Measurements from ENCODE around the gene SLC23A3. TPM values are rescaled to one million over a fixed set of nuclear protein-coding genes. Genes with fewer than 3 reads are reported as not detected.

Gene SLC23A3
- total RNA-seq, 2 donors from 2014 or later, result 2.9 to 7.7 TPM

GRCh38 chr2:219175486-219175885 is 5.7 kb upstream of the SLC23A3 start:
- ATAC-seq (replicated peaks), result no peak
- Mint-ChIP-seq H3K4me1 (peaks cover 17% of the 10 kb centered on the region), H3K4me3 (peak overlapping the region; percentile 99), H3K36me3 (ENCODE audit: low read depth) (peaks cover 86% of the 10 kb centered on the region), H3K27ac (peak overlapping the region; percentile 82), H3K27me3 (no peaks in the 10 kb centered on the region), H3K9me3 (no peaks in the 10 kb centered on the region)

GRCh38 chr2:219174801-219175200 is 5.0 kb upstream of the SLC23A3 start:
- peaks cover 79% of the 10 kb centered on the region for H3K36me3 Mint-ChIP-seq (ENCODE audit: low read depth)
- H3K27me3 Mint-ChIP-seq, result no peaks in the 10 kb centered on the region
- peak overlapping the region; percentile 99 for H3K4me3 Mint-ChIP-seq
- H3K4me1 Mint-ChIP-seq, result peaks cover 16% of the 10 kb centered on the region
- H3K27ac Mint-ChIP-seq, result peak overlapping the region; percentile 82
- ATAC-seq (replicated peaks), result no peak
- H3K9me3 Mint-ChIP-seq, result no peaks in the 10 kb centered on the region

GRCh38 chr2:219174146-219174545 is 4.3 kb upstream of the SLC23A3 start:
- ATAC-seq (replicated peaks), result no peak
- peak overlapping the region; percentile 99 for H3K4me3 Mint-ChIP-seq
- H3K9me3 Mint-ChIP-seq, result no peaks in the 10 kb centered on the region
- peaks cover 72% of the 10 kb centered on the region for H3K36me3 Mint-ChIP-seq (ENCODE audit: low read depth)
- H3K27me3 Mint-ChIP-seq, result no peaks in the 10 kb centered on the region
- H3K27ac Mint-ChIP-seq, result peak overlapping the region; percentile 82
- H3K4me1 Mint-ChIP-seq, result peaks cover 13% of the 10 kb centered on the region

- Mint-ChIP-seq H3K27ac (peak overlapping the region; percentile 63), H3K36me3 (ENCODE audit: low read depth) (peaks cover 65% of the 10 kb centered on the region), H3K27me3 (no peaks in the 10 kb centered on the region), H3K4me3 (no peak overlapping the region), H3K4me1 (peaks cover 11% of the 10 kb centered on the region), H3K9me3 (no peaks in the 10 kb centered on the region)
- ATAC-seq (replicated peaks), result no peak
Observed at GRCh38 chr2:219173176-219173575, 3.3 kb upstream of the SLC23A3 start.

- peaks cover 11% of the 10 kb centered on the region for H3K4me1 Mint-ChIP-seq
- no peak overlapping the region for H3K4me3 Mint-ChIP-seq
- ATAC-seq (replicated peaks), result no peak
- peaks cover 61% of the 10 kb centered on the region for H3K36me3 Mint-ChIP-seq (ENCODE audit: low read depth)
- H3K27me3 Mint-ChIP-seq, result no peaks in the 10 kb centered on the region
- no peaks in the 10 kb centered on the region for H3K9me3 Mint-ChIP-seq
- peak overlapping the region; percentile 63 for H3K27ac Mint-ChIP-seq
Observed at GRCh38 chr2:219172231-219173154, 2.7 kb upstream of the SLC23A3 start.

- H3K36me3 Mint-ChIP-seq (ENCODE audit: low read depth), result peaks cover 54% of the 10 kb centered on the region
- H3K27ac Mint-ChIP-seq, result peak overlapping the region; percentile 55
- ATAC-seq (replicated peaks), result peak; percentile 48
- H3K4me3 Mint-ChIP-seq, result no peak overlapping the region
- H3K4me1 Mint-ChIP-seq, result peaks cover 11% of the 10 kb centered on the region
- no peaks in the 10 kb centered on the region for H3K27me3 Mint-ChIP-seq
- no peaks in the 10 kb centered on the region for H3K9me3 Mint-ChIP-seq
Observed at GRCh38 chr2:219171231-219171651, 1.4 kb upstream of the SLC23A3 start.

- H3K27me3 Mint-ChIP-seq, result no peaks in the 10 kb centered on the region
- H3K9me3 Mint-ChIP-seq, result no peaks in the 10 kb centered on the region
- H3K36me3 Mint-ChIP-seq (ENCODE audit: low read depth), result peaks cover 31% of the 10 kb centered on the region
- no peak overlapping the region for H3K4me3 Mint-ChIP-seq
- H3K4me1 Mint-ChIP-seq, result peaks cover 2% of the 10 kb centered on the region
- no peak for ATAC-seq (replicated peaks)
- H3K27ac Mint-ChIP-seq, result no peak overlapping the region
Observed at GRCh38 chr2:219168932-219169331, 897 bp downstream of the SLC23A3 start.

GRCh38 chr2:219168526-219168925 is 1.3 kb downstream of the SLC23A3 start:
- peaks cover 27% of the 10 kb centered on the region for H3K36me3 Mint-ChIP-seq (ENCODE audit: low read depth)
- no peak for ATAC-seq (replicated peaks)
- peak overlapping the region; percentile 56 for H3K27ac Mint-ChIP-seq
- no peaks in the 10 kb centered on the region for H3K27me3 Mint-ChIP-seq
- H3K4me1 Mint-ChIP-seq, result no peaks in the 10 kb centered on the region
- H3K9me3 Mint-ChIP-seq, result no peaks in the 10 kb centered on the region
- no peak overlapping the region for H3K4me3 Mint-ChIP-seq

- Mint-ChIP-seq H3K27ac (peak overlapping the region; percentile 56), H3K4me1 (no peaks in the 10 kb centered on the region), H3K4me3 (no peak overlapping the region)
Observed at GRCh38 chr2:219167997-219168396, 1.8 kb downstream of the SLC23A3 start.

GRCh38 chr2:219165058-219165911 is 4.5 kb downstream of the SLC23A3 start:
- no peaks in the 10 kb centered on the region for H3K9me3 Mint-ChIP-seq
- ATAC-seq (replicated peaks), result no peak
- no peaks in the 10 kb centered on the region for H3K36me3 Mint-ChIP-seq (ENCODE audit: low read depth)
- peak overlapping the region; percentile 7 for H3K27ac Mint-ChIP-seq
- H3K4me3 Mint-ChIP-seq, result no peak overlapping the region
- peaks cover 10% of the 10 kb centered on the region for H3K4me1 Mint-ChIP-seq
- H3K27me3 Mint-ChIP-seq, result no peaks in the 10 kb centered on the region

More at GRCh38 chr2:219167997-219168396, 1.8 kb downstream of the SLC23A3 start:
- no peaks in the 10 kb centered on the region for H3K9me3 Mint-ChIP-seq
- no peaks in the 10 kb centered on the region for H3K27me3 Mint-ChIP-seq
- H3K36me3 Mint-ChIP-seq (ENCODE audit: low read depth), result peaks cover 22% of the 10 kb centered on the region
- no peak for ATAC-seq (replicated peaks)

GRCh38 chr2:219163156-219163555 is 6.7 kb downstream of the SLC23A3 start:
- H3K9me3 Mint-ChIP-seq, result no peaks in the 10 kb centered on the region
- ATAC-seq (replicated peaks), result no peak
- H3K27me3 Mint-ChIP-seq, result no peaks in the 10 kb centered on the region
- H3K36me3 Mint-ChIP-seq (ENCODE audit: low read depth), result peaks cover 2% of the 10 kb centered on the region
- no peak overlapping the region for H3K4me3 Mint-ChIP-seq
- H3K27ac Mint-ChIP-seq, result peak overlapping the region; percentile 5
- peaks cover 15% of the 10 kb centered on the region for H3K4me1 Mint-ChIP-seq

- H3K9me3 Mint-ChIP-seq, result no peaks in the 10 kb centered on the region
- peak overlapping the region; percentile 84 for H3K4me3 Mint-ChIP-seq
- H3K27ac Mint-ChIP-seq, result peak overlapping the region; percentile 93
- H3K4me1 Mint-ChIP-seq, result peaks cover 15% of the 10 kb centered on the region
- no peaks in the 10 kb centered on the region for H3K27me3 Mint-ChIP-seq
- H3K36me3 Mint-ChIP-seq (ENCODE audit: low read depth), result peaks cover 22% of the 10 kb centered on the region
- no peak for ATAC-seq (replicated peaks)
Observed at GRCh38 chr2:219161097-219161496, 8.7 kb downstream of the SLC23A3 start.

GRCh38 chr2:219160186-219161017 is 9.4 kb downstream of the SLC23A3 start, which contains the start of gene NHEJ1:
Gene NHEJ1, minus strand, starts transcription at chr2:219160815. Its CDS starts 2,453 bp downstream, at chr2:219158362.
- peaks cover 15% of the 10 kb centered on the region for H3K4me1 Mint-ChIP-seq
- peak within 1 kb of the TSS; percentile 93 for H3K27ac Mint-ChIP-seq
- no peaks in the 10 kb centered on the region for H3K27me3 Mint-ChIP-seq
- peaks cover 24% of the 10 kb centered on the region for H3K36me3 Mint-ChIP-seq (ENCODE audit: low read depth)
- peak within 1 kb of the TSS; percentile 84 for H3K4me3 Mint-ChIP-seq
- ATAC-seq (replicated peaks), result peak; percentile 89
- no peaks in the 10 kb centered on the region for H3K9me3 Mint-ChIP-seq

GRCh38 chr2:219159771-219160185 is 10.1 kb downstream of the SLC23A3 start:
- no peak for ATAC-seq (replicated peaks)
- peak overlapping the region; percentile 93 for H3K27ac Mint-ChIP-seq

More at GRCh38 chr2:219159771-219160185, 10.1 kb downstream of the SLC23A3 start:
- Mint-ChIP-seq H3K4me3 (peak overlapping the region; percentile 84), H3K4me1 (peaks cover 15% of the 10 kb centered on the region), H3K27me3 (no peaks in the 10 kb centered on the region), H3K9me3 (no peaks in the 10 kb centered on the region), H3K36me3 (ENCODE audit: low read depth) (peaks cover 24% of the 10 kb centered on the region)
